Tibial artery (tissue), 4 donors: ENCODE results near the gene CTNND2.

ENCODE experiments used
- DNase-seq, 2 donors: peaks; one replicate each; pipeline ENCODE4 v3.0.0-alpha.2; 2019
- H3K27ac ChIP-seq, 2 donors: fragments of 200-600 bp; sonication (generic) in 1 of 2; 1 replicate in 1 of 2; 2 replicates in 1 of 2; pipeline ENCODE4 v1.5.1; 2018 to 2019; ENCODE audit warnings: mild to moderate bottlenecking in 1 of 2
- H3K27me3 ChIP-seq, 2 donors: fragments of 200-600 bp; sonication (generic) in 1 of 2; one replicate each; pipeline versions ENCODE4 v1.5.1 to v1.6.0; 2016 to 2019
- H3K36me3 ChIP-seq, 3 donors: fragments of 200-600 bp; sonication (generic) in 2 of 3; one replicate each; pipeline ENCODE4 v1.5.1; 2016 to 2019; ENCODE audit warnings: mild to moderate bottlenecking in 2 of 3
- H3K4me1 ChIP-seq, 4 donors: fragments of 200-600 bp; sonication (generic) in 2 of 4; 1 replicate in 3 of 4; 2 replicates in 1 of 4; pipeline ENCODE4 v1.5.1; 2016 to 2019
- H3K4me3 ChIP-seq, 2 donors: fragments of 200-600 bp; sonication (generic) in 1 of 2; 1 replicate in 1 of 2; 2 replicates in 1 of 2; pipeline ENCODE4 v1.5.1; 2018 to 2019; ENCODE audit warnings: mild to moderate bottlenecking in 2 of 2
- H3K9me3 ChIP-seq, 3 donors: fragments of 200-600 bp; sonication (generic) in 1 of 3; one replicate each; pipeline ENCODE4 v1.5.1; 2016 to 2019
- CTCF ChIP-seq, 2 experiments: fragments of 200-600 bp in 1 of 2; fragments of 450-650 bp in 1 of 2; IDR thresholded peaks; one replicate each; pipeline ENCODE4 v1.5.1; 2017 to 2019; ENCODE audit warnings: antibody characterized with exemption in 2 of 2, mild to moderate bottlenecking in 1 of 2, moderate library complexity in 1 of 2
- intact Hi-C: fragments of 100-400 bp; cut with DNase I; formaldehyde crosslinking; loops from one replicate; pipeline ENCODE4 v1.15.0; 2023; ENCODE audit warnings: low total_unique reads

Gene CTNND2

GRCh38 chr5:11128021-11128420 is 776.2 kb downstream of the CTNND2 start:
- intact Hi-C loops: no loop called here
- no peak for DNase-seq
- no peaks in the 10 kb centered on the region for H3K36me3 ChIP-seq
- H3K27ac ChIP-seq: no peak overlapping the region
- no peaks in the 10 kb centered on the region for H3K27me3 ChIP-seq
- H3K4me1 ChIP-seq: no peaks in the 10 kb centered on the region
- H3K4me3 ChIP-seq: no peak overlapping the region
- no peak for TF ChIP-seq CTCF (IDR thresholded peaks at IDR 0.05)
- no peaks in the 10 kb centered on the region for H3K9me3 ChIP-seq

GRCh38 chr5:11126844-11127243 is 777.4 kb downstream of the CTNND2 start:
- intact Hi-C loops: no loop called here
- H3K27me3 ChIP-seq: no peaks in the 10 kb centered on the region
- H3K9me3 ChIP-seq: no peaks in the 10 kb centered on the region
- no peaks in the 10 kb centered on the region for H3K4me1 ChIP-seq
- DNase-seq: no peak
- no peaks in the 10 kb centered on the region for H3K36me3 ChIP-seq
- no peak overlapping the region for H3K4me3 ChIP-seq
- H3K27ac ChIP-seq: no peak overlapping the region
- TF ChIP-seq CTCF (IDR thresholded peaks at IDR 0.05): no peak

- no peaks in the 10 kb centered on the region for H3K4me1 ChIP-seq
- H3K9me3 ChIP-seq: no peaks in the 10 kb centered on the region
- no peak overlapping the region for H3K4me3 ChIP-seq
- H3K36me3 ChIP-seq: no peaks in the 10 kb centered on the region
- no peak overlapping the region for H3K27ac ChIP-seq
- TF ChIP-seq CTCF (IDR thresholded peaks at IDR 0.05): no peak
- no peak for DNase-seq
- no peaks in the 10 kb centered on the region for H3K27me3 ChIP-seq
- intact Hi-C loops: no loop called here
These were observed 782.4 kb downstream of the CTNND2 start for GRCh38 chr5:11121885-11122284.

GRCh38 chr5:11110128-11110527 is 794.1 kb downstream of the CTNND2 start:
- Histone ChIP-seq H3K4me1 (no peaks in the 10 kb centered on the region), H3K9me3 (no peaks in the 10 kb centered on the region), H3K36me3 (no peaks in the 10 kb centered on the region), H3K4me3 (no peak overlapping the region), H3K27ac (no peak overlapping the region), H3K27me3 (no peaks in the 10 kb centered on the region)
- TF ChIP-seq CTCF (IDR thresholded peaks at IDR 0.05): no peak
- intact Hi-C loops: no loop called here
- no peak for DNase-seq

- Histone ChIP-seq H3K9me3 (no peaks in the 10 kb centered on the region), H3K27ac (no peak overlapping the region), H3K4me1 (no peaks in the 10 kb centered on the region), H3K27me3 (no peaks in the 10 kb centered on the region), H3K4me3 (no peak overlapping the region), H3K36me3 (no peaks in the 10 kb centered on the region)
- no peak for DNase-seq
- intact Hi-C loops: no loop called here
- no peak for TF ChIP-seq CTCF (IDR thresholded peaks at IDR 0.05)
These were observed 798.5 kb downstream of the CTNND2 start for GRCh38 chr5:11105696-11106095.

GRCh38 chr5:11104651-11105112 is 799.6 kb downstream of the CTNND2 start:
- no peak overlapping the region for H3K4me3 ChIP-seq
- intact Hi-C loops: no loop called here
- no peaks in the 10 kb centered on the region for H3K27me3 ChIP-seq
- no peaks in the 10 kb centered on the region for H3K36me3 ChIP-seq
- no peak overlapping the region for H3K27ac ChIP-seq
- no peak for DNase-seq
- no peaks in the 10 kb centered on the region for H3K9me3 ChIP-seq
- TF ChIP-seq CTCF (IDR thresholded peaks at IDR 0.05): no peak
- no peaks in the 10 kb centered on the region for H3K4me1 ChIP-seq
